OCI-LY7 (cell line): ENCODE results near the gene RELB. TPM values are rescaled to one million over a fixed set of nuclear protein-coding genes. Genes with fewer than 3 reads are reported as not detected.
A peak's percentile ranks its signal among the peaks of the same experiment; 100 is the strongest.

Source experiments
- BruUV-seq: library from RNA; stranded (reverse); fragments of 400-500 nt; replicated peaks from 2 replicates; lab custom pipeline; 2021; lab: Mats Ljungman, UMichigan
- CTCF ChIA-PET: fragments of 300-600 bp; sonication (Branson Sonifier 250); formaldehyde crosslinking; loops from one replicate; lab custom pipeline; 2022; ENCODE audit warnings: antibody characterized with exemption; ENCODE audit not compliant: unreplicated experiment; lab: Charles Lee
- POLR2A ChIA-PET: fragments of 300-600 bp; sonication (Branson Sonifier 250); formaldehyde crosslinking; loops from one replicate; lab custom pipeline; 2022; ENCODE audit warnings: antibody characterized with exemption; lab: Charles Lee
- DNase-seq: peaks from one replicate; pipeline ENCODE4 v3.0.0-alpha.2; 2015; ENCODE audit warnings: low spot score
- H2AFZ ChIP-seq: fragments of 200-600 bp; sonication (generic), shearing (Covaris generic); 2 replicates; pipeline ENCODE4 v1.6.1; 2014; ENCODE audit warnings: mild to moderate bottlenecking, antibody characterized with exemption, low read length, moderate library complexity
- H3K27ac ChIP-seq: fragments of 200-600 bp; sonication (generic); 2 replicates; pipeline ENCODE4 v1.5.1; 2014; ENCODE audit warnings: mixed run types, low read depth, mild to moderate bottlenecking, moderate library complexity, low read length, inconsistent platforms; ENCODE audit not compliant: poor library complexity, severe bottlenecking
- H3K36me3 ChIP-seq: fragments of 200-600 bp; sonication (generic); 2 replicates; pipeline ENCODE4 v1.6.1; 2014; ENCODE audit warnings: mild to moderate bottlenecking, antibody characterized with exemption, low read length, moderate library complexity, mixed read lengths; ENCODE audit not compliant: insufficient read depth
- H3K4me1 ChIP-seq: fragments of 200-600 bp; sonication (generic); 2 replicates; pipeline ENCODE4 v1.5.1; 2014; ENCODE audit warnings: mild to moderate bottlenecking, low read length; ENCODE audit not compliant: insufficient read depth, poor library complexity, severe bottlenecking
- H3K4me2 ChIP-seq: fragments of 200-600 bp; sonication (generic); 2 replicates; pipeline ENCODE4 v1.6.1; 2014; ENCODE audit warnings: mild to moderate bottlenecking, low read length
- H3K4me3 ChIP-seq: fragments of 200-600 bp; sonication (generic); 2 replicates; pipeline ENCODE4 v1.5.1; 2014; ENCODE audit warnings: mild to moderate bottlenecking, low read depth, low read length; ENCODE audit not compliant: poor library complexity, severe bottlenecking
- H3K79me2 ChIP-seq: fragments of 200-600 bp; sonication (generic); 2 replicates; pipeline ENCODE4 v1.6.1; 2016; ENCODE audit warnings: low read depth, mild to moderate bottlenecking, low read length, moderate library complexity, mixed read lengths; ENCODE audit not compliant: insufficient read depth
- H3K9me2 ChIP-seq: fragments of 200-600 bp; sonication (generic); 2 replicates; pipeline ENCODE4 v1.6.1; 2016; ENCODE audit warnings: mild to moderate bottlenecking, low read length, mixed read lengths; ENCODE audit not compliant: insufficient read depth
- H3K9me3 ChIP-seq: fragments of 200-600 bp; sonication (generic); 2 replicates; pipeline ENCODE4 v1.6.1; 2014; ENCODE audit warnings: mild to moderate bottlenecking, mixed run types, low read length, mixed read lengths
- H4K20me1 ChIP-seq: fragments of 200-600 bp; sonication (generic); 2 replicates; pipeline ENCODE4 v1.6.1; 2014; ENCODE audit warnings: mild to moderate bottlenecking, antibody characterized with exemption, low read length, moderate library complexity, mixed read lengths; ENCODE audit not compliant: insufficient read depth
- CTCF ChIP-seq: fragments of 200-600 bp; sonication (generic); conservative IDR thresholded peaks from 2 replicates; pipeline ENCODE4 v1.5.1; 2014; ENCODE audit warnings: mild to moderate bottlenecking, antibody characterized with exemption, low read length, moderate library complexity, mixed read lengths
- EZH2phosphoT487 ChIP-seq: fragments of 200-600 bp; sonication (generic); IDR thresholded peaks from 2 replicates; pipeline ENCODE4 v1.6.1; 2018; ENCODE audit warnings: low read depth, borderline replicate concordance, mild to moderate bottlenecking, mixed run types, antibody characterized with exemption, low read length, moderate library complexity, mixed read lengths
- intact Hi-C: fragments of 100-400 bp; cut with micrococcal nuclease; formaldehyde crosslinking; loops from one replicate; pipeline ENCODE4 v1.10.0; 2022; ENCODE audit not compliant: unreplicated experiment
- total RNA-seq, 2 experiments: library from RNA; depleted of rRNA in 1 of 2; stranded (reverse); fragments of >200 nt in 1 of 2; shearing (Covaris generic) in 1 of 2; gene quantifications; 2 replicates each; pipeline ENCODE4 v1.2.3, GENCODE V29; 2014 to 2022

Gene RELB
- total RNA-seq, 2 experiments from 2014 or later = 36.9 to 51.1 TPM

DNA sequence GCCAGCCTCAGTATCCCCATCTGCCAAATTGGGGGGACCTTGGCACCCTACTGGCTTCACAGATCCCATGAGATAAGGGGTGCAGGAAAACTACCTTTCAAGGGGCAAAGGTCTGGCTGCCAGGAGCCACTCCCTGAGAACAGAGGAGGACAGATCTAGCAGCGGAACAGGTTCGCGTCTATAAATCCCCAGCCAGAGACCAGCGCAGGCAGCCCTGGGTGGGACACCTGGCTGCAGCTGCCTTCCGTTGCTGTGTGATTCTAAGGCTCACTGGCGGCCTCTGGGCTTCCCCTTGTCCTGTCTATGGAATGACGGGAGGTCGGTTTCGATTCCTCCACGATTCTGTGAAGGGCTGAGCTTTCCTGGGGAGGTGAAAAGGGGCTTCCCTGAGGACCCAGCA lies 7.3 kb downstream of the RELB start:
- H3K9me2 ChIP-seq = no peaks in the 10 kb centered on the region
- peaks cover 16% of the 10 kb centered on the region; the same call in 1 of the 2 replicates for H3K79me2 ChIP-seq
- no TSS peak for BruUV-seq
- H3K4me2 ChIP-seq = no peak overlapping the region
- intact Hi-C loops = loop anchor here (10.0 kb wide), 1 partner anchor 254 kb away; no protein-coding TSS in a partner anchor
- CTCF ChIA-PET = no interaction called here
- DNase-seq = no peak
- peaks cover 65% of the 10 kb centered on the region for H3K4me1 ChIP-seq
- H3K4me3 ChIP-seq = no peak overlapping the region
- no peak overlapping the region for H2AFZ ChIP-seq
- POLR2A ChIA-PET = no interaction called here
- H3K36me3 ChIP-seq = peaks cover 79% of the 10 kb centered on the region
- no peaks in the 10 kb centered on the region for H3K9me3 ChIP-seq
- H4K20me1 ChIP-seq = no peaks in the 10 kb centered on the region
- no peak for TF ChIP-seq EZH2phosphoT487
- TF ChIP-seq CTCF = no peak
- H3K27ac ChIP-seq = peak overlapping the region; percentile 21

DNA sequence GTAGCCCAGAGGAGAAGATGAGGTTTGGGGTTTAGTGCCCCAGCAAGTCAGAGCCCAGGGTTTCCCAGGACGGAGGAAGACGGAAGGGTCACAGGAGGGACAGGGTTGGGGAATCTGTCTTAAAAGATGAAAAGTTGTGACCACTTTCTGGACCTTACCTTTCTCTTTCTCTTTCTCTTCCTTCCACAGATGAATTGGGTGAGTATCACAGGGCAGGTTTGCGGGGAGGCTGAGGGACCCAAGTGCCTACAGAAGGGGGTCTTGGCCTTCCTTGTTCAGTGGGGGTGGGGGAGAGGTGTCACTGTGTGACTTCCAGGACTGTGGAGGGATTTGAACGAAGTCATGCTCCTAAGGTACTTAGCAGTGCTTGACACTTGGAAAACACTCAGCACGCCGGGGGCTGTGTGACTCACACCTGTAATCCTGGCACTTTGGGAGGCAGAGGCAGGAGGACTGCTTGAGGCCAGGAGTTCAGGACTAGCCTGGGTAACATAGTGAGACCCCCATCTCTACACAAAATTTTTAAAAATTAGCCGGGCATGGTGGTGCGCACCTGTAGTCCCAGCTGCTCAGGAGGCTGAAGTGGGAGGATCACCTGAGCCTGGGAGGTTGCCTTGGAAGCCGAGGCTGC lies 8.5 kb downstream of the RELB start:
- H4K20me1 ChIP-seq = no peaks in the 10 kb centered on the region
- no peak overlapping the region for H3K4me3 ChIP-seq
- no peak for DNase-seq
- no peak overlapping the region for H2AFZ ChIP-seq
- H3K36me3 ChIP-seq = peaks cover 79% of the 10 kb centered on the region
- no peak for TF ChIP-seq EZH2phosphoT487
- no peak for TF ChIP-seq CTCF
- H3K4me1 ChIP-seq = peaks cover 73% of the 10 kb centered on the region
- peak overlapping the region; percentile 86 for H3K27ac ChIP-seq
- BruUV-seq = no TSS peak
- intact Hi-C loops = loop anchor here (10.0 kb wide), 1 partner anchor 255 kb away; no protein-coding TSS in a partner anchor
- peak overlapping the region; percentile 54; the same call in 1 of the 2 replicates for H3K4me2 ChIP-seq
- POLR2A ChIA-PET = no interaction called here
- H3K9me3 ChIP-seq = no peaks in the 10 kb centered on the region
- CTCF ChIA-PET = interaction anchor here (1.5 kb wide), 1 partner anchor 37 kb away, joined by 4 read pairs; no protein-coding TSS in a partner anchor
- H3K9me2 ChIP-seq = no peaks in the 10 kb centered on the region
- peaks cover 14% of the 10 kb centered on the region; the same call in 1 of the 2 replicates for H3K79me2 ChIP-seq

- peak overlapping the region; percentile 54; the same call in 1 of the 2 replicates for H3K4me2 ChIP-seq
- H3K9me2 ChIP-seq = no peaks in the 10 kb centered on the region
- peaks cover 14% of the 10 kb centered on the region; the same call in 1 of the 2 replicates for H3K79me2 ChIP-seq
- no peak for TF ChIP-seq CTCF
- TF ChIP-seq EZH2phosphoT487 = no peak
- peaks cover 79% of the 10 kb centered on the region for H3K36me3 ChIP-seq
- H4K20me1 ChIP-seq = no peaks in the 10 kb centered on the region
- H3K27ac ChIP-seq = peak overlapping the region; percentile 86
- ChIA-PET POLR2A (interaction anchor here (0.6 kb wide), 1 partner anchor 68 kb away, joined by 3 read pairs; no protein-coding TSS in a partner anchor), CTCF (interaction anchor here (1.5 kb wide), 1 partner anchor 37 kb away, joined by 4 read pairs; no protein-coding TSS in a partner anchor)
- peaks cover 73% of the 10 kb centered on the region for H3K4me1 ChIP-seq
- H2AFZ ChIP-seq = no peak overlapping the region
- BruUV-seq = no TSS peak
- DNase-seq = no peak
- no peaks in the 10 kb centered on the region for H3K9me3 ChIP-seq
- H3K4me3 ChIP-seq = no peak overlapping the region
- intact Hi-C loops = no loop called here
Observed at GRCh38 chr19:45010306-45010705, 9.0 kb downstream of the RELB start.
